ENCODE data around the gene DMRT1.
A peak's percentile ranks its signal among the peaks of the same experiment; 100 is the strongest.
"Not testable (repeated sequence)": the region's sequence is repeated elsewhere in the genome, so short reads cannot be mapped to it uniquely, and the experiment has no call there.

DMRT1 gene

DNA sequence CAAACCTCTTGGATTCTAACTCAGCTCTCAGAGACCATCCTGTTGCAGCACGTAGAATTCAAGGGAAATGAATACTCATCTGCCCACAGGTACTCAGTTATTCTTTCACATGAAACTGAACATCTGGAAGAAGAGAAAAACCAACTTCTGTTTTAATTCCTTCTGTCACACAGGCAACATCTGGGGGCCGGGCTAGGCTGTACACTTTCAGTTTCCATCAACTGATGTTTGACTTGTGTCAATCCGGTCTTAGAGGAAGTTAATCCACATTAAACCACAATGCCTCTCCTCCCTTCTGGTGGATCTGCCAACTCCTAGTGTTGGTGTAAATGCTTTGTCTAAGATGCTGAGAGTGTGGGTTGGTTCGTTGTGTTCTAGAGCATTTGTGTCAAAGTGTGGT lies 152.5 kb downstream of the DMRT1 start:
- no peak for DNase-seq (ENCODE audit: extremely low read depth, low read depth)
- TF ChIP-seq, protein P1, sequence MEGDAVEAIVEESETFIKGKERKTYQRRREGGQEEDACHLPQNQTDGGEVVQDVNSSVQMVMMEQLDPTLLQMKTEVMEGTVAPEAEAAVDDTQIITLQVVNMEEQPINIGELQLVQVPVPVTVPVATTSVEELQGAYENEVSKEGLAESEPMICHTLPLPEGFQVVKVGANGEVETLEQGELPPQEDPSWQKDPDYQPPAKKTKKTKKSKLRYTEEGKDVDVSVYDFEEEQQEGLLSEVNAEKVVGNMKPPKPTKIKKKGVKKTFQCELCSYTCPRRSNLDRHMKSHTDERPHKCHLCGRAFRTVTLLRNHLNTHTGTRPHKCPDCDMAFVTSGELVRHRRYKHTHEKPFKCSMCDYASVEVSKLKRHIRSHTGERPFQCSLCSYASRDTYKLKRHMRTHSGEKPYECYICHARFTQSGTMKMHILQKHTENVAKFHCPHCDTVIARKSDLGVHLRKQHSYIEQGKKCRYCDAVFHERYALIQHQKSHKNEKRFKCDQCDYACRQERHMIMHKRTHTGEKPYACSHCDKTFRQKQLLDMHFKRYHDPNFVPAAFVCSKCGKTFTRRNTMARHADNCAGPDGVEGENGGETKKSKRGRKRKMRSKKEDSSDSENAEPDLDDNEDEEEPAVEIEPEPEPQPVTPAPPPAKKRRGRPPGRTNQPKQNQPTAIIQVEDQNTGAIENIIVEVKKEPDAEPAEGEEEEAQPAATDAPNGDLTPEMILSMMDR (IDR thresholded peaks at IDR 0.05; ENCODE audit: low read depth, low read length, missing control alignments), result no peak
- no peak overlapping the region for H3K4me3 ChIP-seq (replicated peaks; ENCODE audit: low read depth, low read length)

DNA sequence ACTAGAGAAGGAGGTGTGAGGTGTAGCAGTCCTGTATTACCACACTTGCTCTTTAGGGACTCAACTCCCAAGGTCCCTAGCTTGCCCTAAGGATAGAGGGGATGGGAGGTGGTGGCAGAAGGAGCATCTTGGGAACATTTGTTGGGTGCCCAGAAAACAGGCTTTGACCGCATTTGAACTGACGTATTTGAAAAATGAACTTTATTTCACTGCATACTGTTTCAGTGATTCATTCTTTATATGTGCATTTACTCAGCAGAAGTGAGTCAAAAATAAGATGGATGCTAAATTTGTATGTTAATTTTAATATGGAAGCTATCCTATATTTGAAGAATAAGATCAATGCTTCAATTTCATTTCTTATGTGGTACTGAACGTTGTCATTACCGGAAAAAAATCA lies 153.7 kb downstream of the DMRT1 start:
- TF ChIP-seq, protein P1 (IDR thresholded peaks at IDR 0.05; ENCODE audit: low read depth, low read length, missing control alignments), result no peak
- H3K4me3 ChIP-seq (replicated peaks; ENCODE audit: low read depth, low read length), result no peak overlapping the region
- DNase-seq (ENCODE audit: extremely low read depth, low read depth), result no peak

DNA sequence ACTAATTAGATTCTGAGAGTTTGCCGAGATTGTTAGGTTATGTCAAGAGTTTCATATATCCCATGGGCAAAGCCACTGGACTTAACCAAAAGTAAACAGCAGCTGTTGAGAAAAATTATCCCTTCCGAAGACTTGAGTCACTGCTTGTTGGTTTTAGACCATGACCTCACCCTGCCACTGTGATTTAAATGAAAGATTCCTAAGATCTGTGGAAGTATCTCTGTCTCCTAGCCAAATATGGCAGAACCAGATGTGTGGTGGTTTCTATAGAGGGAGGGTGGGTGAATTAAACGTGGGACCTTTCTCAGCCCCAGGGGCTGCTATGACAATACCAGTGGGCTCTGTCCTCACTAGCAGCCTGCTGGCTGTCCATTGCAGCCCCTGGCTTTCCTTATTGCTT lies 154.3 kb downstream of the DMRT1 start:
- TF ChIP-seq, protein P1 (IDR thresholded peaks at IDR 0.05; ENCODE audit: low read depth, low read length, missing control alignments), result no peak
- peak; percentile 15 for DNase-seq (ENCODE audit: extremely low read depth, low read depth)
- H3K4me3 ChIP-seq (replicated peaks; ENCODE audit: low read depth, low read length), result no peak overlapping the region

DNA sequence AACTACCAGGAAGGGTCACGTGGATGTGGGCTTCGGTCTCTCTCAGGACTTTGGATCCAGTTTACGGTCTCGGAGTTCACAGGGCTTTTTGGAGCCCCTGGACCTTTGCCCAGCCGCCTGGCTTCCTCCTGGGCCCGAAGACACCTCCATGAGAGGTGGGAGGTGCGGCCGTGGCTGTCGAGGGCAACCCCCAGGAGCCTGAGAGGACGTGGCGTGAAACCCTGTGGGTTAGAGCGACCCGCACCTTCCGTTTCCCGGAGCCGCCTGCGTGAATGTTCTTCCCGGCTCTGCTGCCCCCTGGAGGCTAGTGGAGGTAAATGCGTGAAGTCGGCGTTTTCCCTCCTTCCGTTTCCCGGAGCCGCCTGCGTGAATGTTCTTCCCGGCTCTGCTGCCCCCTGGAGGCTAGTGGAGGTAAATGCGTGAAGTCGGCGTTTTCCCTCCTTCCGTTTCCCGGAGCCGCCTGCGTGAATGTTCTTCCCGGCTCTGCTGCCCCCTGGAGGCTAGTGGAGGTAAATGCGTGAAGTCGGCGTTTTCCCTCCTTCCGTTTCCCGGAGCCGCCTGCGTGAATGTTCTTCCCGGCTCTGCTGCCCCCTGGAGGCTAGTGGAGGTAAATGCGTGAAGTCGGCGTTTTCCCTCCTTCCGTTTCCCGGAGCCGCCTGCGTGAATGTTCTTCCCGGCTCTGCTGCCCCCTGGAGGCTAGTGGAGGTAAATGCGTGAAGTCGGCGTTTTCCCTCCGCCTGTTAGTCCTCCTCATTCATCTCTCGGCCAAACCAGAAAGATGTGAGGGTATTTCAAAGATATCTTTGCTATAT lies 157.0 kb downstream of the DMRT1 start:
- not testable (repeated sequence) for H3K4me3 ChIP-seq (replicated peaks; ENCODE audit: low read depth, low read length); DNase-seq (ENCODE audit: extremely low read depth, low read depth)
- TF ChIP-seq, protein P1 (IDR thresholded peaks at IDR 0.05; ENCODE audit: low read depth, low read length, missing control alignments), result peak; percentile 45

DNA sequence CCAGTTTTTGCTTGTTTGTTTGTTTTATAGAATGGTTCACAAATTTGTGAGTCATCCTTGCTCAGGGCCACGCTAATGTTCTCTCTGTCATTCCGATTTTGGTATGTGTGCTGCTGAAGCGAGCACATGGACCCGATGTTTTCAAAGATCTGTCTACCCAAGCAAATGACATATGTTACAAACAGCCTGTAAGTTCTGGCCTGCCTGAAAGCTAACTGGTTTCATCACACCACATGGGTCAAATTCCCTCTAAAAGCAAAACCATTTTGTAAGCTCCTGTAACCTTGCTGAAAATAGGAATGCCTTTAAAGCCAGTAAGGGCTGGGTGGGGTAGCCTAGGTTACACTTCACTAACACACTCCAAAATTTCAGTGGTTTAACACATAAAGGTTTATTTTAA lies 160.3 kb downstream of the DMRT1 start:
- H3K4me3 ChIP-seq (replicated peaks; ENCODE audit: low read depth, low read length), result no peak overlapping the region
- TF ChIP-seq, protein P1 (IDR thresholded peaks at IDR 0.05; ENCODE audit: low read depth, low read length, missing control alignments), result no peak
- DNase-seq (ENCODE audit: extremely low read depth, low read depth), result peak; percentile 22

DNA sequence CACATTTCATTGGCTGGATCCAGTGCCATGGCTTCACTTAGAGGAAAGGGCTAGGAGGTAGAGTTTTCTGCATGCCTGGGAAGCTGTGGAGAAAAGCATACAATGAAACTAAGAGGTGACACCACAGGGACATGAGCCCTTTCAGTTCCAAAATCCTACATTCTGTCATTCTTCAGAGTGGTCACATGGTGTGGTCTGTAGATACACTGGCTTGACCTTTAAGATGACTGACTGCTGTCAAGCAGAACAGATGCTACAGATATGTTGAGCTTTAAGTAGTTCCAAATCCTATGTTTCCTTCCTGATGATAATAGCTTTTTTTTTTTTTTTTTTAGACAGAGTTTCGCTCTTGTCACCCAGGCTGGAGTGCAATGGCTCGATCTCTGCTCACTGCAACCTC lies 161.2 kb downstream of the DMRT1 start:
- no peak overlapping the region for H3K4me3 ChIP-seq (replicated peaks; ENCODE audit: low read depth, low read length)
- DNase-seq (ENCODE audit: extremely low read depth, low read depth), result no peak
- TF ChIP-seq, protein P1 (IDR thresholded peaks at IDR 0.05; ENCODE audit: low read depth, low read length, missing control alignments), result no peak
